Gastroesophageal sphincter (tissue), 3 donors: ENCODE results near the gene MRPL37.

Experiments used
- CTCF ChIP-seq, 4 experiments: fragments of 200-600 bp in 2 of 4; fragments of 450-650 bp in 2 of 4; sonication (generic) in 1 of 4; IDR thresholded peaks; one replicate each; pipeline ENCODE4 v1.5.1; 2017 to 2019; ENCODE audit warnings: antibody characterized with exemption in 4 of 4, mild to moderate bottlenecking in 2 of 4, moderate library complexity in 2 of 4
- EP300 ChIP-seq: sonication (generic); formaldehyde crosslinking; IDR thresholded peaks from one replicate; pipeline ENCODE4 v1.6.1; 2017; ENCODE audit warnings: antibody characterized with exemption, mild to moderate bottlenecking
- POLR2A ChIP-seq, 2 donors: fragments of 450-650 bp; IDR thresholded peaks; one replicate each; pipeline ENCODE4 v1.6.1; 2017; ENCODE audit warnings: antibody characterized with exemption in 2 of 2, mild to moderate bottlenecking in 2 of 2, moderate library complexity in 1 of 2
- POLR2AphosphoS5 ChIP-seq: sonication (generic); formaldehyde crosslinking; IDR thresholded peaks from one replicate; pipeline ENCODE4 v1.6.1; 2017; ENCODE audit warnings: antibody characterized with exemption

GRCh38 chr1:54246116-54246721 lies 46.3 kb downstream of the MRPL37 start:
- TF ChIP-seq CTCF (IDR thresholded peaks at IDR 0.05) (no peak), EP300 (no peak), POLR2AphosphoS5 (no peak), POLR2A (IDR thresholded peaks at IDR 0.05) (no peak)
